Parathyroid adenoma (tissue), 2 donors: Measurements from ENCODE around the gene IQCH.

Experiments used
- H2AFZ ChIP-seq: fragments of 300-600 bp; sonication (generic); one replicate; pipeline ENCODE4 v1.7.0; 2017; ENCODE audit warnings: antibody characterized with exemption, mild to moderate bottlenecking
- H3K27ac ChIP-seq: fragments of 300-600 bp; sonication (generic); one replicate; pipeline ENCODE4 v1.7.0; 2017
- H3K27me3 ChIP-seq: fragments of 300-600 bp; sonication (generic); one replicate; pipeline ENCODE4 v1.7.0; 2017; ENCODE audit warnings: low read length; ENCODE audit not compliant: control insufficient read depth, insufficient read depth
- H3K36me3 ChIP-seq: fragments of 300-600 bp; sonication (generic); one replicate; pipeline ENCODE4 v1.7.0; 2017; ENCODE audit warnings: low read length; ENCODE audit not compliant: control insufficient read depth, insufficient read depth
- H3K4me1 ChIP-seq: fragments of 300-600 bp; sonication (generic); one replicate; pipeline ENCODE4 v1.7.0; 2017; ENCODE audit warnings: control low read depth
- H3K4me2 ChIP-seq: fragments of 300-600 bp; sonication (generic); one replicate; pipeline ENCODE4 v1.7.0; 2017; ENCODE audit warnings: low read length
- H3K4me3 ChIP-seq: fragments of 300-600 bp; sonication (generic); one replicate; pipeline ENCODE4 v1.7.0; 2017; ENCODE audit warnings: low read depth, low read length
- H3K79me2 ChIP-seq: fragments of 300-600 bp; sonication (generic); one replicate; pipeline ENCODE4 v1.7.0; 2017; ENCODE audit warnings: control low read depth
- H3K9ac ChIP-seq: fragments of 300-600 bp; sonication (generic); one replicate; pipeline ENCODE4 v1.7.0; 2017; ENCODE audit warnings: mild to moderate bottlenecking
- H3K9me3 ChIP-seq: fragments of 300-600 bp; sonication (generic); one replicate; pipeline ENCODE4 v1.7.0; 2017; ENCODE audit warnings: low read length; ENCODE audit not compliant: control insufficient read depth
- CTCF ChIP-seq: fragments of 300-600 bp; sonication (generic); IDR thresholded peaks from one replicate; pipeline ENCODE4 v1.7.0; 2017; ENCODE audit warnings: antibody characterized with exemption, mild to moderate bottlenecking
- donor health status: primary hyperparathyroidism.

The IQCH gene

GRCh38 chr15:67495585-67495984, 241.0 kb downstream of the IQCH start:
- Histone ChIP-seq H3K9me3 (no peaks in the 10 kb centered on the region), H3K9ac (no peak overlapping the region), H3K4me2 (no peak overlapping the region), H3K4me3 (no peak overlapping the region), H3K27ac (no peak overlapping the region), H2AFZ (no peak overlapping the region), H3K4me1 (no peaks in the 10 kb centered on the region), H3K36me3 (no peaks in the 10 kb centered on the region), H3K79me2 (no peaks in the 10 kb centered on the region), H3K27me3 (no peaks in the 10 kb centered on the region)
- no peak for TF ChIP-seq CTCF

GRCh38 chr15:67501177-67501835, 246.7 kb downstream of the IQCH start:
- TF ChIP-seq CTCF, result peak; percentile 15
- Histone ChIP-seq H3K4me1 (no peaks in the 10 kb centered on the region), H3K79me2 (no peaks in the 10 kb centered on the region), H3K9me3 (no peaks in the 10 kb centered on the region), H2AFZ (no peak overlapping the region), H3K4me2 (no peak overlapping the region), H3K4me3 (no peak overlapping the region), H3K27ac (no peak overlapping the region), H3K36me3 (no peaks in the 10 kb centered on the region), H3K27me3 (no peaks in the 10 kb centered on the region), H3K9ac (no peak overlapping the region)

- H3K9me3 ChIP-seq, result no peaks in the 10 kb centered on the region
- no peaks in the 10 kb centered on the region for H3K4me1 ChIP-seq
- no peaks in the 10 kb centered on the region for H3K27me3 ChIP-seq
- no peak overlapping the region for H3K4me2 ChIP-seq
- no peak overlapping the region for H3K27ac ChIP-seq
- no peak overlapping the region for H2AFZ ChIP-seq
- no peaks in the 10 kb centered on the region for H3K79me2 ChIP-seq
- no peak for TF ChIP-seq CTCF
- no peak overlapping the region for H3K4me3 ChIP-seq
- H3K9ac ChIP-seq, result no peak overlapping the region
- H3K36me3 ChIP-seq, result no peaks in the 10 kb centered on the region
Measured at GRCh38 chr15:67501836-67502461, 247.4 kb downstream of the IQCH start.

- H3K4me1 ChIP-seq, result no peaks in the 10 kb centered on the region
- no peak overlapping the region for H2AFZ ChIP-seq
- H3K27ac ChIP-seq, result no peak overlapping the region
- no peaks in the 10 kb centered on the region for H3K79me2 ChIP-seq
- H3K9me3 ChIP-seq, result no peaks in the 10 kb centered on the region
- H3K4me3 ChIP-seq, result no peak overlapping the region
- no peak overlapping the region for H3K9ac ChIP-seq
- no peaks in the 10 kb centered on the region for H3K27me3 ChIP-seq
- no peaks in the 10 kb centered on the region for H3K36me3 ChIP-seq
- no peak overlapping the region for H3K4me2 ChIP-seq
- no peak for TF ChIP-seq CTCF
Measured at GRCh38 chr15:67504056-67504455, 249.5 kb downstream of the IQCH start.

- H3K36me3 ChIP-seq, result no peaks in the 10 kb centered on the region
- H3K27me3 ChIP-seq, result no peaks in the 10 kb centered on the region
- H3K4me3 ChIP-seq, result no peak overlapping the region
- no peak overlapping the region for H3K27ac ChIP-seq
- H3K79me2 ChIP-seq, result no peaks in the 10 kb centered on the region
- no peaks in the 10 kb centered on the region for H3K4me1 ChIP-seq
- no peaks in the 10 kb centered on the region for H3K9me3 ChIP-seq
- no peak overlapping the region for H3K9ac ChIP-seq
- no peak overlapping the region for H2AFZ ChIP-seq
- no peak overlapping the region for H3K4me2 ChIP-seq
- no peak for TF ChIP-seq CTCF
Measured at GRCh38 chr15:67504796-67505195, 250.2 kb downstream of the IQCH start.
